Uterus (tissue), 4 donors: ENCODE data around the gene TPCN1. TPM values are rescaled to one million over a fixed set of nuclear protein-coding genes. Genes with fewer than 3 reads are reported as not detected.

Source experiments
- DNase-seq, 2 donors: peaks; one replicate each; pipeline ENCODE4 v3.0.0-alpha.2; 2019 to 2020
- H3K27ac ChIP-seq, 2 donors: fragments of 200-600 bp; sonication (generic); 1 replicate in 1 of 2; 2 replicates in 1 of 2; pipeline ENCODE4 v1.5.1; 2016 to 2018
- H3K27me3 ChIP-seq, 2 donors: fragments of 200-600 bp; sonication (generic); one replicate each; pipeline ENCODE4 v1.5.1; 2018 to 2019; ENCODE audit warnings: control low read depth in 1 of 2
- H3K36me3 ChIP-seq, 2 donors: fragments of 200-600 bp; sonication (generic); one replicate each; pipeline ENCODE4 v1.5.1; 2019; ENCODE audit warnings: control low read depth in 1 of 2
- H3K4me1 ChIP-seq, 2 donors: fragments of 200-600 bp; sonication (generic); one replicate each; pipeline ENCODE4 v1.5.1; 2018 to 2019; ENCODE audit warnings: control low read depth in 1 of 2
- H3K4me3 ChIP-seq, 2 donors: fragments of 200-600 bp; sonication (generic); 1 replicate in 1 of 2; 2 replicates in 1 of 2; pipeline ENCODE4 v1.5.1; 2018 to 2019; ENCODE audit warnings: mild to moderate bottlenecking in 1 of 2
- H3K9me3 ChIP-seq, 2 donors: fragments of 200-600 bp; sonication (generic); one replicate each; pipeline ENCODE4 v1.5.1; 2019; ENCODE audit warnings: control low read depth in 1 of 2
- CTCF ChIP-seq, 4 experiments: fragments of 200-600 bp in 2 of 4; fragments of 450-650 bp in 2 of 4; sonication (generic) in 2 of 4; IDR thresholded peaks; one replicate each; pipeline ENCODE4 v1.5.1; 2016 to 2019; ENCODE audit warnings: antibody characterized with exemption in 4 of 4, mild to moderate bottlenecking in 2 of 4, moderate library complexity in 1 of 4
- POLR2A ChIP-seq, 2 donors: fragments of 450-650 bp; IDR thresholded peaks; one replicate each; pipeline ENCODE4 v1.6.1; 2016; ENCODE audit warnings: antibody characterized with exemption in 2 of 2, mild to moderate bottlenecking in 1 of 2, moderate library complexity in 1 of 2
- intact Hi-C: fragments of 100-400 bp; cut with DNase I; formaldehyde crosslinking; loops from one replicate; pipeline ENCODE4 v1.15.1; 2023; ENCODE audit warnings: low total_unique reads
- total RNA-seq, 4 donors: library from RNA; depleted of rRNA in 3 of 4; stranded (reverse); fragments of >200 nt in 3 of 4; gene quantifications; one replicate each; pipeline versions ENCODE4 v1.1.0 to v1.2.4, GENCODE V29; 2014 to 2023
- donor health status: DM: yes; HTN: yes; CAD: no.

TPCN1 gene
- total RNA-seq, 4 donors from 2014 or later = 21.4 to 79.8 (median 52.9) TPM

GRCh38 chr12:113289361-113289760 lies 68.1 kb downstream of the TPCN1 start:
- Histone ChIP-seq H3K36me3 (no peaks in the 10 kb centered on the region), H3K27ac (no peak overlapping the region), H3K4me1 (no peaks in the 10 kb centered on the region), H3K4me3 (no peak overlapping the region), H3K9me3 (no peaks in the 10 kb centered on the region), H3K27me3 (no peaks in the 10 kb centered on the region)
- DNase-seq = no peak
- intact Hi-C loops = no loop called here
- TF ChIP-seq CTCF (IDR thresholded peaks at IDR 0.05) (no peak), POLR2A (IDR thresholded peaks at IDR 0.05) (no peak)

- intact Hi-C loops = no loop called here
- no peaks in the 10 kb centered on the region for H3K4me1 ChIP-seq
- H3K27me3 ChIP-seq = no peaks in the 10 kb centered on the region
- TF ChIP-seq POLR2A (IDR thresholded peaks at IDR 0.05) = no peak
- TF ChIP-seq CTCF (IDR thresholded peaks at IDR 0.05) = no peak
- no peak overlapping the region for H3K4me3 ChIP-seq
- H3K27ac ChIP-seq = no peak overlapping the region
- H3K36me3 ChIP-seq = no peaks in the 10 kb centered on the region
- no peak for DNase-seq
- H3K9me3 ChIP-seq = no peaks in the 10 kb centered on the region
Observed at GRCh38 chr12:113290506-113290905, 69.2 kb downstream of the TPCN1 start.

DNA sequence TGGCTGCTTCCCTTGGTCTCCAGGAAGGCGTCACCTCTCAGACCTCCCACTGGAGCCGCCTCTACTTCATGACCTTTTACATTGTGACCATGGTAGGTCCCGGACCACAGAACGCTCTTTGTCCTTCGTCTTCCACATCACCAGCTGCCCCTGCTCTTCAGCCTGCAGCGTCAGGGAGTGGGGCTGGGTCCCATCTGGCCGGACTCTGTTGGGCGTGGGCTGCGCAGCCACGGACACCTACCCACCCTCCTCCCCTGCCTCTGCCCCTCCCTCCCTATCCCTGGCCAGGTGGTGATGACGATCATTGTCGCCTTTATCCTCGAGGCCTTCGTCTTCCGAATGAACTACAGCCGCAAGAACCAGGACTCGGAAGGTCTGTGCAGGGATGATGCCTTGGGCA lies 70.3 kb downstream of the TPCN1 start:
- Histone ChIP-seq H3K27ac (no peak overlapping the region), H3K9me3 (no peaks in the 10 kb centered on the region), H3K27me3 (no peaks in the 10 kb centered on the region), H3K4me3 (no peak overlapping the region), H3K36me3 (no peaks in the 10 kb centered on the region), H3K4me1 (no peaks in the 10 kb centered on the region)
- intact Hi-C loops = no loop called here
- TF ChIP-seq CTCF (IDR thresholded peaks at IDR 0.05) (no peak), POLR2A (IDR thresholded peaks at IDR 0.05) (no peak)
- DNase-seq = no peak

DNA sequence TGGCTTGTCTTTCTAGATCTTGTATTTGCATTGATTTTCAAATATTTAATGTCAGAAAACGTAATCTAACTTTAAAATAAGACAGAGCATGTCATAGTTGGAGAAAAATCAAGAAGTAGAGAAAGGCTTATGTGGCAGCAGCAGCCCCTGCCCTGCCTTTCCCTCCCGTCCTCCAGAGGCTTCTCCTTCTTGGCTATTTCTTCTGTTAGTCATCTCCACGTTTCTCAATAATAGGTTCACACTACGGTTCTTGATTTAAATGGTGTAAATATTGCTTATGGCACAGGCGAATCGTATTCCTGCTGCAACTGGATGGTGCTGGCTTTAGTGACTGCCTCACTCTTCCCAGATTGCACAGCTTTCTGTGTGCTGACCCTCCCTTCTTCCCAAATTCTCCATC lies 70.8 kb downstream of the TPCN1 start:
- no peak overlapping the region for H3K27ac ChIP-seq
- no peaks in the 10 kb centered on the region for H3K27me3 ChIP-seq
- intact Hi-C loops = no loop called here
- no peaks in the 10 kb centered on the region for H3K36me3 ChIP-seq
- H3K4me1 ChIP-seq = no peaks in the 10 kb centered on the region
- no peak overlapping the region for H3K4me3 ChIP-seq
- no peak for DNase-seq
- H3K9me3 ChIP-seq = no peaks in the 10 kb centered on the region
- TF ChIP-seq POLR2A (IDR thresholded peaks at IDR 0.05) = no peak

DNA sequence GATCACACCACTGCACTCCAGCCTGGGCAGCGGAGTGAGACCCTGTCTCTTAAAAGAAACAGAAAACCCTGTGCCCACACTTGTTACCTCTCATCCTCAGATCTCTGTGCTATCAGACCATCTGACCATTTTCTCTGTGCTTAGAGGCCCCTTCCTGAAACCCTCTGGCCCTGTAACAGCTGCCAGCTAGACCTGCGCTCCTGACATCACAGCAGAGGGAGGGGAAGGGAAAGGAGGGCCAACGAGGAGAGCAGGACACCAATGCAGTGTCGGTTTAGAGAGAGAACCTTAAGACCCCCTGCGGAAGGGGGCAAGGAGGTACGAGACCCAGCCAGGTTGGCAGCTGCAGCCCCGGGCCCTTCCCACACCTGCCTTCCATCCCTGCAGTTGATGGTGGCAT lies 71.3 kb downstream of the TPCN1 start:
- Histone ChIP-seq H3K9me3 (no peaks in the 10 kb centered on the region), H3K27ac (no peak overlapping the region), H3K36me3 (no peaks in the 10 kb centered on the region), H3K4me1 (no peaks in the 10 kb centered on the region), H3K27me3 (no peaks in the 10 kb centered on the region), H3K4me3 (no peak overlapping the region)
- TF ChIP-seq CTCF (IDR thresholded peaks at IDR 0.05) (no peak), POLR2A (IDR thresholded peaks at IDR 0.05) (no peak)
- no peak for DNase-seq
- intact Hi-C loops = no loop called here

GRCh38 chr12:113293100-113293499 lies 71.8 kb downstream of the TPCN1 start:
- no peak overlapping the region for H3K4me3 ChIP-seq
- peaks cover 0 to 3% of the 10 kb centered on the region in 2 donors for H3K4me1 ChIP-seq
- no peaks in the 10 kb centered on the region for H3K9me3 ChIP-seq
- intact Hi-C loops = no loop called here
- H3K27ac ChIP-seq = no peak overlapping the region
- DNase-seq = no peak
- TF ChIP-seq POLR2A (IDR thresholded peaks at IDR 0.05) (no peak), CTCF (IDR thresholded peaks at IDR 0.05) (no peak)
- no peaks in the 10 kb centered on the region for H3K36me3 ChIP-seq
- H3K27me3 ChIP-seq = no peaks in the 10 kb centered on the region
